Activated T-helper 1 cell treated with anti-CD3 and anti-CD28 coated beads, Interleukin-12 subunit alpha, Interleukin-12 subunit beta, Interleukin-2, Interleukin-4 antibody, amounts not matched to agents 30 ng/mL and 10 ng/mL and 1 ng/mL, durations not matched to agents 14 hours and 24 hours and 36 hours (primary cell): ENCODE results near the gene CALML3. TPM values are rescaled to one million over a fixed set of nuclear protein-coding genes. Genes with fewer than 3 reads are reported as not detected.

Source experiments
- DNase-seq: peaks from one replicate; pipeline ENCODE4 v3.0.0; 2021; ENCODE audit warnings: low spot score
- H3K27ac Mint-ChIP-seq: one replicate; pipeline ENCODE4 v1.8.0; 2021; ENCODE audit warnings: mild to moderate bottlenecking, mixed read lengths
- H3K27me3 Mint-ChIP-seq: one replicate; pipeline ENCODE4 v1.8.0; 2022; ENCODE audit warnings: mild to moderate bottlenecking, moderate library complexity, mixed read lengths; ENCODE audit not compliant: insufficient read depth
- H3K36me3 Mint-ChIP-seq: one replicate; pipeline ENCODE4 v1.8.0; 2021; ENCODE audit warnings: low read depth, mixed read lengths
- H3K4me1 Mint-ChIP-seq: one replicate; pipeline ENCODE4 v1.8.0; 2021; ENCODE audit warnings: low read depth, mixed read lengths
- H3K4me3 Mint-ChIP-seq: one replicate; pipeline ENCODE4 v1.8.0; 2021; ENCODE audit warnings: mild to moderate bottlenecking, moderate library complexity, mixed read lengths
- H3K9me3 Mint-ChIP-seq: one replicate; pipeline ENCODE4 v1.8.0; 2021; ENCODE audit warnings: mixed read lengths
- intact Hi-C: fragments of 100-400 bp; cut with micrococcal nuclease; formaldehyde crosslinking; loops from one replicate; pipeline ENCODE4 v1.15.1; 2024
- total RNA-seq: library from RNA; stranded (reverse); gene quantifications from 2 replicates; pipeline ENCODE4 v1.2.3, GENCODE V29; 2022

CALML3 gene
- total RNA-seq, 1 donor from 2014 or later = not detected

- intact Hi-C loops = no loop called here
- no peaks in the 10 kb centered on the region for H3K36me3 Mint-ChIP-seq
- no peak overlapping the region for H3K4me3 Mint-ChIP-seq
- no peak for DNase-seq
- no peak overlapping the region for H3K27ac Mint-ChIP-seq
- no peaks in the 10 kb centered on the region for H3K9me3 Mint-ChIP-seq
- no peaks in the 10 kb centered on the region for H3K4me1 Mint-ChIP-seq
- H3K27me3 Mint-ChIP-seq = peaks cover 15% of the 10 kb centered on the region
These were observed 18.5 kb upstream of the CALML3 start for GRCh38 chr10:5506246-5506645.

GRCh38 chr10:5506751-5507648 is 17.8 kb upstream of the CALML3 start:
- no peak overlapping the region for H3K4me3 Mint-ChIP-seq
- H3K27me3 Mint-ChIP-seq = peaks cover 13% of the 10 kb centered on the region
- no peaks in the 10 kb centered on the region for H3K36me3 Mint-ChIP-seq
- H3K9me3 Mint-ChIP-seq = no peaks in the 10 kb centered on the region
- intact Hi-C loops = no loop called here
- H3K27ac Mint-ChIP-seq = no peak overlapping the region
- no peak for DNase-seq
- H3K4me1 Mint-ChIP-seq = no peaks in the 10 kb centered on the region

- intact Hi-C loops = no loop called here
- DNase-seq = no peak
- peaks cover 1% of the 10 kb centered on the region for H3K4me1 Mint-ChIP-seq
- H3K27me3 Mint-ChIP-seq = peaks cover 17% of the 10 kb centered on the region
- no peaks in the 10 kb centered on the region for H3K36me3 Mint-ChIP-seq
- no peak overlapping the region for H3K27ac Mint-ChIP-seq
- H3K4me3 Mint-ChIP-seq = no peak overlapping the region
- no peaks in the 10 kb centered on the region for H3K9me3 Mint-ChIP-seq
These were observed 17.1 kb upstream of the CALML3 start for GRCh38 chr10:5507649-5508131.

GRCh38 chr10:5508161-5508604 is 16.6 kb upstream of the CALML3 start:
- Mint-ChIP-seq H3K9me3 (no peaks in the 10 kb centered on the region), H3K4me1 (peaks cover 6% of the 10 kb centered on the region), H3K36me3 (no peaks in the 10 kb centered on the region), H3K27ac (no peak overlapping the region), H3K4me3 (no peak overlapping the region), H3K27me3 (peaks cover 22% of the 10 kb centered on the region)
- intact Hi-C loops = no loop called here
- DNase-seq = no peak

- H3K36me3 Mint-ChIP-seq = no peaks in the 10 kb centered on the region
- peaks cover 10% of the 10 kb centered on the region for H3K4me1 Mint-ChIP-seq
- H3K27me3 Mint-ChIP-seq = peaks cover 25% of the 10 kb centered on the region
- intact Hi-C loops = no loop called here
- no peak for DNase-seq
- no peaks in the 10 kb centered on the region for H3K9me3 Mint-ChIP-seq
- no peak overlapping the region for H3K4me3 Mint-ChIP-seq
- no peak overlapping the region for H3K27ac Mint-ChIP-seq
These were observed 16.0 kb upstream of the CALML3 start for GRCh38 chr10:5508786-5509185.

- H3K4me3 Mint-ChIP-seq = no peak overlapping the region
- H3K27me3 Mint-ChIP-seq = peaks cover 25% of the 10 kb centered on the region
- no peaks in the 10 kb centered on the region for H3K9me3 Mint-ChIP-seq
- peaks cover 10% of the 10 kb centered on the region for H3K4me1 Mint-ChIP-seq
- intact Hi-C loops = no loop called here
- no peak for DNase-seq
- H3K36me3 Mint-ChIP-seq = no peaks in the 10 kb centered on the region
- H3K27ac Mint-ChIP-seq = no peak overlapping the region
These were observed 15.5 kb upstream of the CALML3 start for GRCh38 chr10:5509236-5509635.

- H3K9me3 Mint-ChIP-seq = no peaks in the 10 kb centered on the region
- intact Hi-C loops = no loop called here
- H3K27me3 Mint-ChIP-seq = peaks cover 27% of the 10 kb centered on the region
- no peak overlapping the region for H3K4me3 Mint-ChIP-seq
- peaks cover 10% of the 10 kb centered on the region for H3K4me1 Mint-ChIP-seq
- no peaks in the 10 kb centered on the region for H3K36me3 Mint-ChIP-seq
- no peak overlapping the region for H3K27ac Mint-ChIP-seq
- no peak for DNase-seq
These were observed 15.1 kb upstream of the CALML3 start for GRCh38 chr10:5509691-5510090.

- intact Hi-C loops = no loop called here
- Mint-ChIP-seq H3K4me3 (no peak overlapping the region), H3K9me3 (no peaks in the 10 kb centered on the region), H3K36me3 (no peaks in the 10 kb centered on the region), H3K27me3 (peaks cover 23% of the 10 kb centered on the region), H3K4me1 (peaks cover 10% of the 10 kb centered on the region), H3K27ac (no peak overlapping the region)
- DNase-seq = no peak
These were observed 14.3 kb upstream of the CALML3 start for GRCh38 chr10:5510281-5511072.

GRCh38 chr10:5511231-5511884 is 13.4 kb upstream of the CALML3 start:
- H3K4me3 Mint-ChIP-seq = no peak overlapping the region

GRCh38 chr10:5511885-5512280 is 12.9 kb upstream of the CALML3 start:
- intact Hi-C loops = no loop called here
- H3K36me3 Mint-ChIP-seq = no peaks in the 10 kb centered on the region
- H3K4me3 Mint-ChIP-seq = no peak overlapping the region

More at GRCh38 chr10:5511231-5511884, 13.4 kb upstream of the CALML3 start:
- no peak for DNase-seq
- Mint-ChIP-seq H3K36me3 (no peaks in the 10 kb centered on the region), H3K4me1 (peaks cover 10% of the 10 kb centered on the region), H3K27me3 (peaks cover 28% of the 10 kb centered on the region), H3K27ac (no peak overlapping the region), H3K9me3 (no peaks in the 10 kb centered on the region)
- intact Hi-C loops = no loop called here

GRCh38 chr10:5512331-5512730 is 12.4 kb upstream of the CALML3 start:
- intact Hi-C loops = no loop called here
- no peak overlapping the region for H3K4me3 Mint-ChIP-seq
- no peaks in the 10 kb centered on the region for H3K9me3 Mint-ChIP-seq

More at GRCh38 chr10:5511885-5512280, 12.9 kb upstream of the CALML3 start:
- Mint-ChIP-seq H3K27ac (no peak overlapping the region), H3K4me1 (peaks cover 10% of the 10 kb centered on the region), H3K9me3 (no peaks in the 10 kb centered on the region), H3K27me3 (peaks cover 30% of the 10 kb centered on the region)
- DNase-seq = no peak

GRCh38 chr10:5512881-5513612 is 11.7 kb upstream of the CALML3 start:
- intact Hi-C loops = no loop called here
- H3K27ac Mint-ChIP-seq = no peak overlapping the region
- peaks cover 10% of the 10 kb centered on the region for H3K4me1 Mint-ChIP-seq
- no peaks in the 10 kb centered on the region for H3K36me3 Mint-ChIP-seq
- DNase-seq = no peak
- peaks cover 32% of the 10 kb centered on the region for H3K27me3 Mint-ChIP-seq
- H3K4me3 Mint-ChIP-seq = no peak overlapping the region
- H3K9me3 Mint-ChIP-seq = no peaks in the 10 kb centered on the region

More at GRCh38 chr10:5512331-5512730, 12.4 kb upstream of the CALML3 start:
- peaks cover 32% of the 10 kb centered on the region for H3K27me3 Mint-ChIP-seq
- H3K4me1 Mint-ChIP-seq = peaks cover 10% of the 10 kb centered on the region
- H3K36me3 Mint-ChIP-seq = no peaks in the 10 kb centered on the region
- DNase-seq = no peak
- no peak overlapping the region for H3K27ac Mint-ChIP-seq
